Prostate gland (tissue), 2 donors: Measurements from ENCODE around the gene TACR2. TPM values are rescaled to one million over a fixed set of nuclear protein-coding genes. Genes with fewer than 3 reads are reported as not detected.

ENCODE experiments used
- DNase-seq: peaks from one replicate; pipeline ENCODE4 v3.0.0-alpha.2; 2019; ENCODE audit warnings: low spot score
- H3K27ac ChIP-seq, 2 donors: fragments of 200-600 bp; sonication (generic); 2 replicates each; pipeline ENCODE4 v1.5.1; 2017 to 2019
- H3K27me3 ChIP-seq: fragments of 200-600 bp; sonication (generic); replicated peaks from 2 replicates; pipeline ENCODE4 v1.5.1; 2019; ENCODE audit not compliant: insufficient read depth
- H3K36me3 ChIP-seq, 2 donors: fragments of 200-600 bp; sonication (generic); 1 replicate in 1 of 2; 2 replicates in 1 of 2; pipeline versions ENCODE4 v1.5.1 to v1.8.1; 2017 to 2019
- H3K4me1 ChIP-seq: fragments of 200-600 bp; sonication (generic); replicated peaks from 2 replicates; pipeline ENCODE4 v1.5.1; 2019
- H3K4me3 ChIP-seq, 2 donors: fragments of 200-600 bp; sonication (generic); 2 replicates each; pipeline ENCODE4 v1.5.1; 2017 to 2019
- H3K9me3 ChIP-seq: fragments of 200-600 bp; sonication (generic); 2 replicates; pipeline ENCODE4 v1.5.1; 2017
- POLR2A ChIP-seq: fragments of 450-650 bp; IDR thresholded peaks from one replicate; pipeline ENCODE4 v1.6.1; 2016; ENCODE audit warnings: antibody characterized with exemption, mild to moderate bottlenecking
- POLR2AphosphoS5 ChIP-seq: sonication (generic); formaldehyde crosslinking; IDR thresholded peaks from one replicate; pipeline ENCODE4 v1.6.1; 2017; ENCODE audit warnings: antibody characterized with exemption
- WGBS: methylation state at CpG from one replicate; pipeline ENCODE4 v1.1.5; 2018; 5-methylcytosine and 5-hydroxymethylcytosine counted together
- intact Hi-C: fragments of 100-400 bp; cut with DNase I; formaldehyde crosslinking; loops from one replicate; pipeline ENCODE4 v1.14.2; 2022
- total RNA-seq, 2 donors: library from RNA; depleted of rRNA; stranded (reverse); fragments of >200 nt; gene quantifications; one replicate each; pipeline ENCODE4 v1.1.0, GENCODE V29; 2016
- TF ChIP-seq, protein P1 (sequence below), 4 experiments: fragments of 200-600 bp in 2 of 4; fragments of 450-650 bp in 2 of 4; sonication (generic) in 2 of 4; IDR thresholded peaks; 1 replicate in 3 of 4; 2 replicates in 1 of 4; pipeline ENCODE4 v1.5.1; 2016 to 2019; ENCODE audit warnings: antibody characterized with exemption in 4 of 4, mild to moderate bottlenecking in 2 of 4, moderate library complexity in 2 of 4

The TACR2 gene
- total RNA-seq, 2 donors from 2014 or later: 0.77 to 2.4 TPM

- 44% methylated on average over 5 of the region's 5 CpGs for WGBS
- intact Hi-C loops: loop anchor here (5.0 kb wide), 1 partner anchor 82 kb away; no protein-coding TSS in a partner anchor
- H3K4me1 ChIP-seq: no peaks in the 10 kb centered on the region
- peak overlapping the region; percentile 48 to 54 for H3K27ac ChIP-seq
- peak; percentile 97 for TF ChIP-seq POLR2AphosphoS5
- TF ChIP-seq, protein P1, sequence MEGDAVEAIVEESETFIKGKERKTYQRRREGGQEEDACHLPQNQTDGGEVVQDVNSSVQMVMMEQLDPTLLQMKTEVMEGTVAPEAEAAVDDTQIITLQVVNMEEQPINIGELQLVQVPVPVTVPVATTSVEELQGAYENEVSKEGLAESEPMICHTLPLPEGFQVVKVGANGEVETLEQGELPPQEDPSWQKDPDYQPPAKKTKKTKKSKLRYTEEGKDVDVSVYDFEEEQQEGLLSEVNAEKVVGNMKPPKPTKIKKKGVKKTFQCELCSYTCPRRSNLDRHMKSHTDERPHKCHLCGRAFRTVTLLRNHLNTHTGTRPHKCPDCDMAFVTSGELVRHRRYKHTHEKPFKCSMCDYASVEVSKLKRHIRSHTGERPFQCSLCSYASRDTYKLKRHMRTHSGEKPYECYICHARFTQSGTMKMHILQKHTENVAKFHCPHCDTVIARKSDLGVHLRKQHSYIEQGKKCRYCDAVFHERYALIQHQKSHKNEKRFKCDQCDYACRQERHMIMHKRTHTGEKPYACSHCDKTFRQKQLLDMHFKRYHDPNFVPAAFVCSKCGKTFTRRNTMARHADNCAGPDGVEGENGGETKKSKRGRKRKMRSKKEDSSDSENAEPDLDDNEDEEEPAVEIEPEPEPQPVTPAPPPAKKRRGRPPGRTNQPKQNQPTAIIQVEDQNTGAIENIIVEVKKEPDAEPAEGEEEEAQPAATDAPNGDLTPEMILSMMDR (IDR thresholded peaks at IDR 0.05): no peak
- H3K27me3 ChIP-seq: no peaks in the 10 kb centered on the region
- no peak overlapping the region for H3K4me3 ChIP-seq
- peak; percentile 79 for DNase-seq
- no peaks in the 10 kb centered on the region for H3K36me3 ChIP-seq
- no peaks in the 10 kb centered on the region for H3K9me3 ChIP-seq
Measured at GRCh38 chr10:69425511-69426298, 9.0 kb upstream of the TACR2 start.

GRCh38 chr10:69425041-69425440 lies 8.3 kb upstream of the TACR2 start:
- H3K4me1 ChIP-seq: no peaks in the 10 kb centered on the region
- H3K27me3 ChIP-seq: no peaks in the 10 kb centered on the region
- H3K4me3 ChIP-seq: no peak overlapping the region
- no peak for DNase-seq
- no peaks in the 10 kb centered on the region for H3K9me3 ChIP-seq
- intact Hi-C loops: loop anchor here (5.0 kb wide), 1 partner anchor 82 kb away; no protein-coding TSS in a partner anchor
- no peaks in the 10 kb centered on the region for H3K36me3 ChIP-seq
- H3K27ac ChIP-seq: no peak overlapping the region
- WGBS: 89% methylated on average over 2 of the region's 2 CpGs
- no peak for TF ChIP-seq POLR2A
- TF ChIP-seq, protein P1 (IDR thresholded peaks at IDR 0.05): no peak
- TF ChIP-seq POLR2AphosphoS5: no peak

- no peaks in the 10 kb centered on the region for H3K36me3 ChIP-seq
- TF ChIP-seq POLR2A (no peak), POLR2AphosphoS5 (no peak)
- TF ChIP-seq, protein P1 (IDR thresholded peaks at IDR 0.05): no peak
- H3K9me3 ChIP-seq: no peaks in the 10 kb centered on the region
- 86% methylated on average over 4 of the region's 4 CpGs for WGBS
- intact Hi-C loops: no loop called here
- H3K4me3 ChIP-seq: no peak overlapping the region
- DNase-seq: no peak
- H3K27me3 ChIP-seq: no peaks in the 10 kb centered on the region
- H3K27ac ChIP-seq: peak overlapping the region in 1 of 2 donors; percentile 30
- no peaks in the 10 kb centered on the region for H3K4me1 ChIP-seq
Measured at GRCh38 chr10:69422676-69423075, 6.0 kb upstream of the TACR2 start.

GRCh38 chr10:69421611-69422308 lies 5.0 kb upstream of the TACR2 start:
- H3K4me1 ChIP-seq: no peaks in the 10 kb centered on the region
- no peaks in the 10 kb centered on the region for H3K9me3 ChIP-seq
- WGBS: 48% methylated on average over 13 of the region's 13 CpGs
- no peaks in the 10 kb centered on the region for H3K27me3 ChIP-seq
- no peaks in the 10 kb centered on the region for H3K36me3 ChIP-seq
- intact Hi-C loops: no loop called here
- TF ChIP-seq POLR2A: no peak
- peak; percentile 64 for TF ChIP-seq POLR2AphosphoS5
- peak overlapping the region in 1 of 2 donors; percentile 30 for H3K27ac ChIP-seq
- no peak overlapping the region for H3K4me3 ChIP-seq
- peak; percentile 32 for DNase-seq

- no peaks in the 10 kb centered on the region for H3K27me3 ChIP-seq
- no peak overlapping the region for H3K27ac ChIP-seq
- DNase-seq: no peak
- 83% methylated on average over 11 of the region's 11 CpGs for WGBS
- H3K4me3 ChIP-seq: no peak overlapping the region
- H3K9me3 ChIP-seq: no peaks in the 10 kb centered on the region
- intact Hi-C loops: no loop called here
- TF ChIP-seq, protein P1 (IDR thresholded peaks at IDR 0.05): no peak
- no peak for TF ChIP-seq POLR2AphosphoS5
- no peaks in the 10 kb centered on the region for H3K36me3 ChIP-seq
- no peaks in the 10 kb centered on the region for H3K4me1 ChIP-seq
Measured at GRCh38 chr10:69419744-69420126, 3.0 kb upstream of the TACR2 start.
